ENCODE results near the gene IER3.
"Not testable (repeated sequence)": the region's sequence is repeated elsewhere in the genome, so short reads cannot be mapped to it uniquely, and the experiment has no call there.

IER3 gene

DNA sequence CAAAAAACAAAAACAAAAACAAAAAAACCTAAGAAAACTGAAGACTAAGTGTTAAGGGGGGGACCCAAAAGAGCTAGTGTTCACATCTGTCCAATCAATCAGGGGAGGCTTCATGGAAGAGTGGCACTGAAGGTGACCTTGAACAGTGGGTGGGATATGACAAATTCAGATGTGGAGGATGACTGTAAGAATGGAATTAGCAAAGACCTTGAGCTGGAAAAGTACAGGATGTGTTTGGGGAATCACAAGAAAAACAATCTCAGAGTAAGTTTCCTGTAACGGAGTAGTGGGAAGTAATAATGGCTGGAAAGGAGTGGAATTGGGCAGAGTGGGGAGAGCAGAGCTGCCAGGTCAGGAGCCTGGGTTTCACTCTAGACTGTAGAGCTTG lies 2.9 kb upstream of the IER3 start:
- DNase-seq = no peak

DNA sequence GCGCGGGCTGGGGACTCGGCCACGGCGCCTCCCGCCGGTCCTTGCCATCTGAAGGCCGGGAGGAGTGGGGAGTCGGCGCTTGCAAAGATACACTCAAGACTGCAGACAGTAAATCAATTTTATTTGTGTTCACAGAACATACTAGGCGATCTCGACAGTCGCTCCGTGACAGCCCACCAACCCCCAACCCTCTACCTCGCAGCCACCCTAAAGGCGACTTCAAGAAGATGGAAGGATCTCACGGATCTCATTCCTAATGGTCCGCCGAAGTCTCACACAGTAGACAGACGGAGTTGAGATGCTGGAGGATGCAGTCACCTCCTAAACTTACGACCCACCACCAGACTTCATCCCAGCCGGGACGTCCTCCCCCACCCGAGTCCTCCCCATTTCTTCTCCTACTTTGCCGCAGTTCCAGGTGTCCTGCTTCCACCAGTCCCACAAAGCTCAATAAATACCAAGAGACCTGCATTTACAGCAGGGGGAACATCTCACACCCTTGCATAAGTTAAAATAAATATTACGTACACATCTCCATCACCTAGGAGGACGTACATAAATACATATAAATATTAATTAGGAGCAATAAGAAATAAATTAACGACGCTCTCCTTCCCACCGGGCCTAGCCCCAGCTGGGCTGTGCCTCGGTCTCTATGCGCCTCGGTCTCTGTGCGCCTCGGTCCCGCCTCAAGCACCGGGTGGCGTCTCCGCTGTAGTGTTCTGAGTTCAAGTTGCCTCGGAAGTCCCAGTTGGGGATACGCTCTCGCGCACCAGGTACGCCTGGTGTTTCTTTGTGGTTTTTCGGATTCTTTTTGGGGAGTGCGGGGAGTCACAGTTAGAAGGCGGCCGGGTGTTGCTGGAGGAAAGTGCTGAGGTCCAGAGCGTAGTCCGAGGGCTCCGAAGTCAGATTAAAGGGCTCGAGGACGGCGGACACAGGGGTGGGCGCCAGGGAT lies 971 bp downstream of the IER3 start:
- DNase-seq = peak in 1 of 2 experiments; percentile 60

DNA sequence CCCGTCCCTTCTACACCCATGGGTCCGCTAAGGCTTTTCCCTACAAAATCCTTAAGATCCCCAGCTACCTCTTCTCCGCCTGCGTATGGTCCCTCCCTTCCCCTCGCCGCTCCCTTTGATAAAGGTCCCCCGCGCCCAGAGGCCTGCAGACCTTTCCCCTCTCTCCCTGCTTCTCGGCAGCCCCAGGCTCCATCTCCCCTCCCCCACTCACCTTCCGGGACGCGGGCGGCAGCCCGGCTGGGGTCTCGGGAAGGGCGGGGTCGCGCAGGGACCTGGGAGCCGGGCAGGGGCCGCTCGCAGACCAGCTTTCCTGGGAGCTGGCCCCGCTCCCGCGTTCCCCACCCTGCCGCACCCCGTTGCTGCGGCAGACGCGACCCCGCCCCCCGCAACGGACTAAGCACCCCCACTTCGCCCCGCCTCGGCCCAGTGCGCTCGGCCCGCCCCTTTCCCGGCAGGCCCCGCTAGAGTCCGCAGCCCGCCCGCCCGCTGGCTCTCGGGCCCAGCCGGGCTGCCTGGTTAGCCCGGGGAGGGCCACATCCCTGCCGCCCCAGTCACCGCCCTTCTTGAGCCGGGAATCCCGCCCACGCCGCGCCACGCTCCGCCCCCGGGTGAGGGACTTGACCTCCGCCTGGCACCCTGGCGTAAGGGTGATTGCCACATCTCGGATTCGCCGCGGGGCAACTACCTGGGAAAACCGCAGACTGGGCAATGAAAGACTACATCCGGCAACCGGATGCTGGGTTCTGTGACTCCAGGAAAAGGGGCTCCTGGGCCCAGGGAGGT lies 1.8 kb downstream of the IER3 start, which contains the start of gene FLOT1:
Gene FLOT1, minus strand, starts transcription at position 372 of the 783 bp plus-strand sequence. CDS start 498 bp downstream, outside the sequence.
- peak; percentile 66 to 76 for DNase-seq

DNA sequence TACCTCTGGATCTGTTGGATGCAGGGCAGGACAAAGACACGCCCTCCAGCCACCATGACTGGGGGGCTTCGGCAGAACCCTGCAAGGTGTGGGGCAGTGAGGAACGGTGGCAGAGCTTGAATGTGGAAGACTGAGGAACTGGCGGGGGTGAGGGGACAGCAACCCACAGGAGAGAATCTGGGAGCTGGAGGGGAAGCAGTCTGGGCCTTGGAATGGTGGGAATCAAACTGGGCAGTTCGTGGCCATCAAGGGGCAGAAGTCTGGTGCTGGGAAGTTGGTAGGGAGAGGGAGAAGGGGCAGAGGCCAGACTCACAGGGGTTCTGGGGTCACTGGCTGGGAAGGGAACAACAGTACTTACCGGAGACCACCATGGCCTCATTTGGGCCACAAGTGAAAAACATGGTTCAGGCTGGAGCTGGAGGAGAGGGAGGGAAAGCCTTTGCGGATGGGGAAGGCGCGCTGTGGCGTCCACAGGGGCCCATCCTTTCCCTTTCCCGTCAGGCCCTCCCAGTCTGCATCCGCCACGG lies 2.5 kb downstream of the IER3 start:
- no peak for DNase-seq

DNA sequence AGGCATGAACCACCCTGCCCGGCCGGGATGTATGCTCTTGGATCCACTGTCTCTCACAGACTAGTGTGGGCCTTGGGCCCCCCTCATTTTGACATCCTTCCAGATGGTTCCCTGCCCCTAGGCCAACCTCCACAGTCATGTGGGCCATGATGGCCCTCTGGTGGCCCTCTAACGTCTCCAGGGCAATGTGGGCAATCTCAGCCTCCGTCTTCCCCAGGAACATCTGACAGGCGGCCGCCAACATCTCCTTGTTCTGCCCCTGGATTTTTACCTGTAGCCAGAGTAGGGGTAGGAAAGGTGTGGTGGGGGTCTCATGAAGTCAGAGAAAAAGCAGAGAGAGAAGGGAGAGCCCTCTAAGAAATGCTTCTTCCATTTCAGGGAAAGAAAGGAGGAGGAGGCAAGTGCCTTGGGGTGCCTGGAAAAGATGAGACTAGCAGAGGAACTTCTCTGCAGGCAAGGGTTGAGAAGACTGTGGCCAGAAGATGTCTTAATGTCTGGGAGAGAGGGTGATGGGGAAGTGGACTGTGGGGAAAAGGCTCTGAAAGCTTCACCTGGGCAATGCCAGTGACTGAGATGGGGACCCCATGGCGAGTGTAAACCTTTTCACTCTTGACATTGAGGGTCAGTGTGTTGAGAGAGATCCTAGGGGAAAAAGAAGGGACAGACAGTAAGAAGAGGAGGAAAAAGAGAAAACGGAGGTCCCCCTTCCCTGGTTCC lies 3.1 kb downstream of the IER3 start:
- no peak for DNase-seq

DNA sequence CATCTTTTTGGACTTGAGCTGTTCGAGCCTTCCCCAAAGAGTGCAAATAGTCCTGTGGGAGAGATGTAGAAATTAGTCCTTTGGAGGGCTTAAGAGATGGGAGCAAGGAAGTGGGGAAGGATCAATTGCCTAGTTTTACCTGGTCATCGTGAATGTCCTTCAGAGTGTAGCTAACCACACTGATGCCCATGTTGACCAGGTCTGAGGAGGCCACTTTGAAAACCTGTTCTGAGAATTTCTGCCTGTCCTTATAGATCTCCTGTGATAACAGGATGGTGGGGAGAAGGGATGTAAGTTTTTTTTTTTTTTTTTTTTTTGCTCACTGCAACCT lies 3.8 kb downstream of the IER3 start:
- DNase-seq = no peak

DNA sequence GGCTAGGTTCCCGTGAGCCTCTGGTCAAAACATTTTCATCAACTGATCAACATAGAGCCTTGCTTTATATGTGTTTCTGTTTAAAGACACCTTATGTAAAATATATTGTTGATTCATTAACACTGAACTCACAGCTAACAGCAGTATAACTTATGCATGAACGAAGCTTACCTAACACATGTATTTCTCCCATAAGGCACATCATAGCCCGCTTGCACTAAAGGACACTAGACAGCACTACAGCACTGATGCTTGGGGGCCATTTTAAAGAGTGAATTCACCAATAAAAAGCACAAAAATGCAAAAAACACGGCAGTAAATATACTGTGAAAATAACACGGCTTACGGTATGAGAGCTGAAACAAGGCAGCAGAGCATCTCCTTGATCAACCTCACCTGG lies 5.8 kb downstream of the IER3 start:
- DNase-seq = no peak

DNA sequence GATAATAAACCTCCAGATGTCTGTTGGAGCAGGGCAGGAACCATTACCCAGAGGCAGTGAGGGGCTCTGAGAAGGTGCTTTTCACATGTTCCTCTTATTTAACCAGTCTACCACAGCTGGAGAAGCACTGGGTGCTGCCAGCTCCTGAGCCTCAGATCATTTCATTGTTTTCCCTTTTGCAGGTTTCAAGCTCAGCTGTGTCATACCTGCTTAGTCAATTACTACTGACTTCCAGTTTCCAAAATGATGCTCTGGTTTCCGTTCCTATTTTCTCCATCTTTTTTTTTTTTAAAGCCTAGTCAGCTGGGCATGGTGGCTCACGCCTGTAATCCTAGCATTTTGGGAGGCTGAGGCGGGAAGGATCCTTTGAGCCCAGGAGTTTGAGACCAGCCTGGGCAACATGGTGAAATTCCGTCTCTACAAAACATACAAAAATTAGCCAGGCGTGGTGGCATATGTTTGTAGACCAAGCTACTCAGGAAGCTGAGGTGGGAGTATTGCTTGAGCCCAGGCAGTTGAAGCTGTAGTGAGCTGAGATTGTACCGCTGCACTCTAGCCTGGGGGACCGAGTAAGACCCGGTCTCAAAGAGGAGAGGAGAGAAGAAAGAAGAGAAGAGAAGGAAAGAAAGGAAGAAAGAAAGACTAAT lies 8.6 kb downstream of the IER3 start:
- no peak for DNase-seq

DNA sequence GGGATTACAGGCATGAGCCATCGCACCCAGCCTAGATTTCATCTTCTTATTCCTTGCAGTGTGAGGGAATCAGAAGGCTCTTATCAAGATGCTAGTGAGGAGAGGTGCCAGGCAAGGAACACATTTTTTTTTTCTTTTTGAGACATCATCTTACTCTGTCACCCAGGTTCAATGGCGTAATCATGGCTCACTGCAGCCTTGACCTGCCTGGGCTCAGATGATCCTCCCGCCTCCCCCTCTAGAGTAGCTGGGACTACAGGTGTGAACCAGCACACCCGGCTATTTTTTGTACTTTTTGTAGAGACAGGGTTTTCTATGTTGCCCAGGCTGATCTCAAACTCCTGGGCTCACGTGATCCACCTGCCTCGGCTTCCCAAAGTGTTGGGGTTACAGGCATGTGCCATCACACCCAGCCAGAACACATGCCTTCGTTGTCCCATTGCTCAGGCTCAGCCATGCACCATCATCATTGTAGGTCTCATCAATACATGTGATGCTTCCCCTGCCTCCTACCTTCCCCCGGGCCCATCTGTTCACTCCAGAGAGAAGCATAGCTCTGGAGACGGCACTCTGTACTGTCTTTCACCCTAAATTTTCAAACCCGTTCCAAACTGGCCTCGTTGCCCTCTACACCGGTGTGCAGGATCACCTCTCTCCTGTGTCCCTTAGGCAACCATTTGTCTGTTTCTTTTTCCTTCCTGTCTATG lies 12.0 kb downstream of the IER3 start:
- no peak for DNase-seq

DNA sequence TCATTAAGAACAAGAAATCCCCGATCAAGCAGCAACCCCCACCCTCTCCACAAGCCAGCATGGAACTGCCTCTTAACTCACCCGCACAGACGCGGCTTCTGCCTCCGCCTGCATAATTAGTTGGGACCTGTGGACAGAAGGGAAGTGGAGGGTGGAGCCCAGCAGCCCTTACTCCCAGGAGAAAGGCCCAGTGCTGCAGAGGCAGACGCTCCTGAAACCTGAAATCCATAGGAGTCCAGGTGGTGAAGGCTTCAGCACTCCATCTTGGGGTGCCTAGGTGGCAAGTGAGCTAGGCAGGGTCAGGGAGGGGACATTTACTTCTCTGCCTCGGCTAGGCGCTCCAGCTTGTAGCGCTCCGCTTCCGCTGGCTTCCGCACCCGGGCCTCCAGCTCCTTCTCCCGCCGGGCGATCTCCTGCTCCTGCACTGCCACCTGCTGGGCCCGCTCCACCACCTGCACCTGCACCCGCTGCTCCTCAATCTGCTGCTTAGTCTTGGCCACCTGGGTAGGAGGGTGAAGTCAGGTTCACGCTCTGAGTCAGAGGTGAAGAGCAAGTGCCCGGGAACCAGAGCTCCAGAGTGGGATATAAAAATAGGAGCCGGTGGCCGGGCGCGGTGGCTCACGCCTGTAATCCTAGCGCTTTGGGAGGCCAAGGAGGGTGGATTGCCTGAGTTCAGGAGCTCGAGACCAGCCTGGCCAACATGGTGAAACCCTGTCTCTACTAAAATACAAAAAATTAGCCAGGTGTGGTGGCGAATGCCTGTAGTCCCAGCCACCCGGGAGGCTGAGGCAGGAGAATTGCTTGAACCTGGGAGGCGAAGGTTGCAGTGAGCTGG lies 13.5 kb downstream of the IER3 start:
- peak; percentile 91 to 92 for DNase-seq

DNA sequence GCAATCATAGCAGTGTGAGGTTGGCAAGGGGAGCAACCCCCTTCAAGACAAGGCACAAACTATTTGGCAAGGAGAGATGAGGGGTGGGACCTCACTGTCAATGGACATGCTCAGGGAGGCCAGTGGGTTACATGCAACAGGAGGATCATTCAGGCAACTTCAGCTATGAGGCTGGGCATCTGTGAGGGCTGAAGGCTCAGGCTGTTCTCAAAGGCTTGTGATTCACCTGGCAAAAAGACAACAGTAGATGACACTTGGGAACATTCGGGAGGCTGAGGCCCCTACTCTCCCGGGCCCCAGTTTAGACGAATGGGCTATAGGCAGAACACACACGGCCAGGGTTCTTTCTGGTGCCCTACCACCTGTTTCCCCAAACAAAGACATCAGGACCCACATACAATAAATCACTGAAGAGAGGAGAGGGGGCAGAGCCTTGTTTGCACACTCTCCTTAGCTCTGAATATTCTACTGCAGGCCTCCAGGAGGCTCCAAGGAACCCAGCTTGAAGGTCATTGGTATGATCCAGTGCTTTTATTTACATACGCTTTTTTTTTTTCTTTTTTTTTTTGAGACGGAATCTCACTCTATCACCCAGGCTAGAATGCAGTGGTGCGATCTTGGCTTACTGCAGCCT lies 16.3 kb downstream of the IER3 start:
- peak in 1 of 2 experiments; percentile 29 for DNase-seq

DNA sequence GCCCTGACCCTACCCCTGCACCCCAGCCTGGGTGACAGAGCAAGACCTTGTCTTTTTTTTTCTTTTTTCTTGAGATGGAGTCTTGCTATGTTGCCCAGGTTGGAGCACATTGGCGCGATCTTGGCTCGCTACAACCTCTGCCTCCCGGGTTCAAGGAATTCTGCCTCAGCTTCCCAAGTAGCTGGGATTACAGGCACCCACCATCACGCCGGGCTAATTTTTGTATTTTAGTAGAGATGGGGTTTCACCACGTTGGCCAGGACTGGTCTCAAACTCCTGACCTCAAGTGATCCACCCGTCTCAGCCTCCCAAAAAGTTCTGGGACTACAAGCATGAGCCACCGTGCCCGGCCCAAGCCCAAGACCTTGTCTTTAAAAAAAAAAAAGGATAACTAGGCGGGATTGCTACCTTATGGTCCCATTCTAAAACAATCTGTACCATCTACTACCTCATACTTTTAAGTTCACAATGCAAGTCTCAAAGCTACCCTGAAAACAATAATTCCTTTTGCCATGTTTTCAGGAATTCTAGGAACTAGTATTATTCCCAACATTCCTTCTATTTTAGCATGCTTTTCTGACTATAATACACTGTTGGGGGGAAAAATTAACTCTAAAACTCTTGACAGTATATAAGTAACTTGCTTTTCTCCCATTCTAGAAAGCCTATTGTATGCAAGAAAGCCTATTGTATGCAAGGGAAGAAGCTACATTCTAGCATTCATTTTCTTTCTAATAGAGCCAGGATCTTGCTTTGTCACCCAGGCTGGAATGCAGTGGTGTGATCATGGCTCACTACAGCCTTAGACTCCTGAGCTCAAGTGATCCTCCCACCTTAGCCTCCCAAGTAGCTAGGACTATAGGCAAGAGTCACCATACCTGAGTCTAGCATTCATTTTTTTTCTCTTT lies 17.6 kb downstream of the IER3 start:
- no peak for DNase-seq

DNA sequence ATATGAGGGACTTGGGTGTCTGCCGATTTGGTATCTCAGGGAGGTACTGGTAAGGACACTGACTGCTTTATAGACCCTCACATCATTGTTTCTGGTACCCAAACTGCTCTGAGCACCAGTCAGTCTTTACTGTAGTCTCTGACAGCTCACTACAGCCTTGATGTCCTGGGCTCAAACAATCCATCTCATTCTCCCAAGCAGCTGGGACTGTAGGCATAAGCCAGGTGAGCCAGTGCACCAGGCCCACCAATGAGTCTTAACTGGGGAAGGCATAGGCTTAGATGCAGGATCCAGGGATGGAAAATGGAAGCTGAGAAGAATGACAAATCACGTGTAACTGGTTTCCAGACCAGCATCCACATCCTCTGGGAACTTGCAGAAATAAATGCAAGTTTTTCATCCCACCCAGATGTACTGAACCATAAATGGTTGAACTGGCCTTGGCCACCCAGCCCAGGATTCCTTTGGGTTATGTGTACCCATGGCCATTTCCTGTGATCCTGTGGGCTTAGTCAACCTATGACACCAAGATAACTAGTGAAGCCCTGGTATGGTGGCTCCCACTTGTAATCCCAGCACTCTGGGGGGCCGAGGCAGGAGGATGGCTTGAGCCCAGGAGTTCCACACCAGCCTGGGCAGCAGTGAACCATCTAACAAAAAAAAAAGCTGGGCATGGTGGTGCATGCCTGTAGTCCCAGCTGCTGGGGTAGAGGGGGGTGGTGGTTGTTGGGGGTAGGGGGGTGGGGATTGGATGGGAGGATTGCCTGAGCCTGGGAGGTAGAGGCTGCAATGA lies 18.4 kb downstream of the IER3 start:
- peak in 1 of 2 experiments; percentile 22 for DNase-seq

DNA sequence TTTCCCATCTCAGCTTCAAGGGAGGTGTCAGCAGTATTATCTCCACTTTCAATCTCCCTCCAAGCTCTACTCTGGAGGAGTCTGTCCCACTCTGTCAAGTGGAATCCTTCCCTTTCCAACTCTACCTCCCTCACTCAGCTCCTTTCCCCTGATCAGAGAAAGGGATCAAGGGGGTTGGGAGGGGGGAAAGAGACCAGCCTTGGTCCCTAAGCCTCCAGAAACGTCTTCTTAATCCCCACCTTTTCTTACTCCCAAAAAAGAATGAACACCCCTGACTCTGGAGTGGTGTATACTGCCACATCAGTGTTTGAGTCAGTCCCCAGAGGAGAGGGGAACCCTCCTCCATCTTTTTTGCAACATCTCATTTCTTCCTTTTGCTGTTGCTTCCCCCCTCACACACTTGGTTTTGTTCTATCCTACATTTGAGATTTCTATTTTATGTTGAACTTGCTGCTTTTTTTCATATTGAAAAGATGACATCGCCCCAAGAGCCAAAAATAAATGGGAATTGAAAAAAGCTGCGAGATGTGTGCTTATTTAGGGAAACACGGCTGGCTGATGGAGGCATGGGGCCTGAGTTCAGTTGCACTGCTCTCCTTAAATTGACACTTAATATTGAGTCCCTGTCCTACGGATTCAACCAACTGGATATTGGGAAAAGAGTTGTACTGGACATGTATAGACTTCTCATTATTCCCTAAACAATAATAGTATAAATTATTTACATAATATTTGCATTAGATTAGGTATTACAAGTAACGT lies 19.3 kb downstream of the IER3 start:
- DNase-seq = no peak

DNA sequence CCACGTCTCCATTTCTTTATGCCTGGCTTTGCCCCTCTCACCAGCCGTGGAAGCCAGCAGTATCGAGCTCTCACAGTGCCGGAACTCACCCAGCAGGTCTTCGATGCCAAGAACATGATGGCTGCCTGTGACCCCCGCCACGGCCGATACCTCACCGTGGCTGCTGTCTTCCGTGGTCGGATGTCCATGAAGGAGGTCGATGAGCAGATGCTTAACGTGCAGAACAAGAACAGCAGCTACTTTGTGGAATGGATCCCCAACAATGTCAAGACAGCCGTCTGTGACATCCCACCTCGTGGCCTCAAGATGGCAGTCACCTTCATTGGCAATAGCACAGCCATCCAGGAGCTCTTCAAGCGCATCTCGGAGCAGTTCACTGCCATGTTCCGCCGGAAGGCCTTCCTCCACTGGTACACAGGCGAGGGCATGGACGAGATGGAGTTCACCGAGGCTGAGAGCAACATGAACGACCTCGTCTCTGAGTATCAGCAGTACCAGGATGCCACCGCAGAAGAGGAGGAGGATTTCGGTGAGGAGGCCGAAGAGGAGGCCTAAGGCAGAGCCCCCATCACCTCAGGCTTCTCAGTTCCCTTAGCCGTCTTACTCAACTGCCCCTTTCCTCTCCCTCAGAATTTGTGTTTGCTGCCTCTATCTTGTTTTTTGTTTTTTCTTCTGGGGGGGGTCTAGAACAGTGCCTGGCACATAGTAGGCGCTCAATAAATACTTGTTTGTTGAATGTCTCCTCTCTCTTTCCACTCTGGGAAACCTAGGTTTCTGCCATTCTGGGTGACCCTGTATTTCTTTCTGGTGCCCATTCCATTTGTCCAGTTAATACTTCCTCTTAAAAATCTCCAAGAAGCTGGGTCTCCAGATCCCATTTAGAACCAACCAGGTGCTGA lies 20.3 kb downstream of the IER3 start:
- DNase-seq = not testable (repeated sequence)

DNA sequence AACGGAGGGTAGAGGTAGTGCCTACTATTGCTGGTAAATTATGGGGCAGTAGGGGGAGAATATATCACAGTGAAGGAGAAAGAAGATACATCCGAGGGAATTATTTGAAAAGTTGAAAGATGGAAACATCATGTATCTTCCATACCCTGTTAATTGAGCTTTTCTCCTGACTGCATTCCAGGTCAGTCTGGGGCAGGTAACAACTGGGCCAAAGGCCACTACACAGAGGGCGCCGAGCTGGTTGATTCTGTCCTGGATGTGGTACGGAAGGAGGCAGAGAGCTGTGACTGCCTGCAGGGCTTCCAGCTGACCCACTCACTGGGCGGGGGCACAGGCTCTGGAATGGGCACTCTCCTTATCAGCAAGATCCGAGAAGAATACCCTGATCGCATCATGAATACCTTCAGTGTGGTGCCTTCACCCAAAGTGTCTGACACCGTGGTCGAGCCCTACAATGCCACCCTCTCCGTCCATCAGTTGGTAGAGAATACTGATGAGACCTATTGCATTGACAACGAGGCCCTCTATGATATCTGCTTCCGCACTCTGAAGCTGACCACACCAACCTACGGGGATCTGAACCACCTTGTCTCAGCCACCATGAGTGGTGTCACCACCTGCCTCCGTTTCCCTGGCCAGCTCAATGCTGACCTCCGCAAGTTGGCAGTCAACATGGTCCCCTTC lies 21.0 kb downstream of the IER3 start:
- DNase-seq = not testable (repeated sequence)
